IMR-90 (cell line): ENCODE results near the gene ZBTB46. TPM values are rescaled to one million over a fixed set of nuclear protein-coding genes. Genes with fewer than 3 reads are reported as not detected.
A peak's percentile ranks its signal among the peaks of the same experiment; 100 is the strongest.

Source experiments
- ATAC-seq: fragments of 200-7000 bp; cut with Tn5 transposase; 2 replicates; pipeline ENCODE4 v1.9.1; 2020; ENCODE audit warnings: low read depth, mild to moderate bottlenecking, moderate library complexity
- BruUV-seq: library from RNA; stranded (reverse); fragments of 400-500 nt; replicated peaks from 2 replicates; lab custom pipeline; 2021; lab: Mats Ljungman, UMichigan
- CTCF ChIA-PET: fragments of 300-600 bp; formaldehyde crosslinking; extraction: SDS; loops from one replicate; lab custom pipeline; 2021; ENCODE audit warnings: antibody characterized with exemption; lab: Yijun Ruan, JAX
- POLR2A ChIA-PET: fragments of 300-600 bp; sonication (Branson Sonifier 250); formaldehyde crosslinking; loops from one replicate; lab custom pipeline; 2022; ENCODE audit warnings: antibody characterized with exemption; ENCODE audit not compliant: unreplicated experiment; lab: Charles Lee
- DNase-seq: peaks from one replicate; pipeline ENCODE4 v3.0.0; 2013
- H2AFZ ChIP-seq: replicated peaks from 2 replicates; pipeline ENCODE3; 2013; ENCODE audit warnings: low read length, mild to moderate bottlenecking; ENCODE audit not compliant: poor library complexity
- H2AK5ac ChIP-seq: 2 replicates; pipeline ENCODE4 v1.6.1; 2013; ENCODE audit warnings: low read depth, low read length, inconsistent platforms
- H2AK9ac ChIP-seq: replicated peaks from 2 replicates; pipeline ENCODE3; 2013; ENCODE audit warnings: mild to moderate bottlenecking, low read depth, low read length, moderate library complexity; ENCODE audit not compliant: poor library complexity
- H2BK120ac ChIP-seq: 2 replicates; pipeline ENCODE4 v1.6.1; 2013; ENCODE audit warnings: low read depth, low read length, inconsistent platforms
- H2BK15ac ChIP-seq: 3 replicates; pipeline ENCODE4 v1.6.1; 2013; ENCODE audit warnings: low read depth, low read length, inconsistent platforms
- H2BK20ac ChIP-seq: 2 replicates; pipeline ENCODE4 v1.6.1; 2013; ENCODE audit warnings: low read depth, mild to moderate bottlenecking, inconsistent platforms, low read length, moderate library complexity
- H2BK5ac ChIP-seq: 2 replicates; pipeline ENCODE4 v1.6.1; 2013; ENCODE audit warnings: mild to moderate bottlenecking, low read depth, low read length, inconsistent platforms; ENCODE audit not compliant: poor library complexity, severe bottlenecking
- H3K14ac ChIP-seq: replicated peaks from 2 replicates; pipeline ENCODE4 v1.6.1; 2013; ENCODE audit warnings: low read depth, low read length, inconsistent platforms
- H3K18ac ChIP-seq: 2 replicates; pipeline ENCODE4 v1.6.1; 2013; ENCODE audit warnings: low read depth, low read length, control low read depth
- H3K23ac ChIP-seq: 2 replicates; pipeline ENCODE4 v1.6.1; 2013; ENCODE audit warnings: low read depth, low read length, inconsistent platforms
- H3K27ac ChIP-seq: 2 replicates; pipeline ENCODE4 v1.5.1; 2013; ENCODE audit warnings: mild to moderate bottlenecking, control low read depth, low read length; ENCODE audit not compliant: insufficient read depth
- H3K27me3 ChIP-seq: 2 replicates; pipeline ENCODE4 v1.6.1; 2013; ENCODE audit warnings: low read length; ENCODE audit not compliant: control insufficient read depth, insufficient read depth
- H3K36me3 ChIP-seq: 2 replicates; pipeline ENCODE4 v1.6.1; 2013; ENCODE audit warnings: low read length, mixed read lengths; ENCODE audit not compliant: control insufficient read depth, insufficient read depth
- H3K4ac ChIP-seq: 2 replicates; pipeline ENCODE4 v1.6.1; 2013; ENCODE audit warnings: low read depth, low read length, inconsistent platforms
- H3K4me1 ChIP-seq: 2 replicates; pipeline ENCODE4 v1.6.1; 2013; ENCODE audit warnings: low read length, mixed read lengths; ENCODE audit not compliant: control insufficient read depth, insufficient read depth
- H3K4me2 ChIP-seq: 2 replicates; pipeline ENCODE4 v1.6.1; 2013; ENCODE audit warnings: low read depth, mild to moderate bottlenecking, control low read depth, low read length, moderate library complexity
- H3K4me3 ChIP-seq: 2 replicates; pipeline ENCODE4 v1.5.1; 2013; ENCODE audit warnings: low read depth, mild to moderate bottlenecking, control low read depth, low read length, moderate library complexity; ENCODE audit not compliant: insufficient read depth
- H3K56ac ChIP-seq: 2 replicates; pipeline ENCODE4 v1.6.1; 2013; ENCODE audit warnings: low read length, inconsistent platforms; ENCODE audit not compliant: insufficient read depth; ENCODE audit errors: extremely low read depth
- H3K79me1 ChIP-seq, 2 experiments: 2 replicates each; pipeline ENCODE4 v1.6.1; 2013; ENCODE audit warnings: low read length in 2 of 2, inconsistent platforms in 1 of 2, low read depth in 1 of 2
- H3K9ac ChIP-seq: 2 replicates; pipeline ENCODE4 v1.6.1; 2013; ENCODE audit warnings: low read depth, low read length, control low read depth
- H3K9me1 ChIP-seq: 2 replicates; pipeline ENCODE4 v1.6.1; 2013; ENCODE audit warnings: low read length, inconsistent platforms; ENCODE audit not compliant: insufficient read depth
- H3K9me3 ChIP-seq: 2 replicates; pipeline ENCODE4 v1.6.1; 2013; ENCODE audit warnings: low read length; ENCODE audit not compliant: control insufficient read depth, insufficient read depth
- H4K20me1 ChIP-seq: 2 replicates; pipeline ENCODE4 v1.6.1; 2013; ENCODE audit warnings: low read length, inconsistent platforms; ENCODE audit not compliant: insufficient read depth
- H4K5ac ChIP-seq: 2 replicates; pipeline ENCODE4 v1.6.1; 2013; ENCODE audit warnings: mild to moderate bottlenecking, low read depth, low read length, control low read depth
- H4K8ac ChIP-seq, 2 experiments: 2 replicates each; pipeline ENCODE4 v1.6.1; 2013; ENCODE audit warnings: low read depth in 2 of 2, low read length in 2 of 2, control low read depth in 1 of 2, inconsistent platforms in 1 of 2
- H4K91ac ChIP-seq: 2 replicates; pipeline ENCODE4 v1.6.1; 2013; ENCODE audit warnings: low read depth, low read length, inconsistent platforms; ENCODE audit not compliant: insufficient read depth
- CTCF ChIP-seq: conservative IDR thresholded peaks from 2 replicates; pipeline ENCODE4 v1.5.1; 2012; ENCODE audit warnings: mild to moderate bottlenecking, low read depth, low read length, improper control_type of control experiment
- WGBS, 2 experiments: methylation state at CpG; one replicate each; pipeline versions ENCODE4 v1.1.5 to v1.1.7; 2013; ENCODE audit warnings: missing lambda C conversion rate in 2 of 2; ENCODE audit not compliant: insufficient read length in 1 of 2; ENCODE audit errors: extremely low coverage in 2 of 2; 5-methylcytosine and 5-hydroxymethylcytosine counted together
- dilution Hi-C: fragments of 300-500 bp; cut with HindIII; formaldehyde crosslinking; loops from one replicate; pipeline ENCODE4 v1.14.3; 2018; ENCODE audit warnings: low sequenced_read_pairs; ENCODE audit not compliant: unreplicated experiment
- in situ Hi-C: fragments of 300-500 bp; cut with MboI; formaldehyde crosslinking; loops from 3 replicates; pipeline ENCODE4 v1.14.3; 2019; ENCODE audit warnings: low sequenced_read_pairs, inconsistent platforms, mixed read lengths
- intact Hi-C: fragments of 100-400 bp; cut with micrococcal nuclease; formaldehyde crosslinking; loops from 2 replicates; pipeline ENCODE4 v1.10.0; 2022
- polyA plus RNA-seq, 3 experiments: library from polyadenylated mRNA; depleted of rRNA; stranded (reverse); fragments of >200 nt; gene quantifications; 2 replicates each; pipeline ENCODE4 v1.2.3, GENCODE V29; 2012; ENCODE audit warnings: low replicate concordance in 1 of 3
- total RNA-seq: library from RNA; depleted of rRNA; stranded (reverse); fragments of >200 nt; gene quantifications from 2 replicates; pipeline ENCODE4 v1.2.3, GENCODE V29; 2012

ZBTB46 gene
- total and polyA plus RNA-seq, 2 of the 4 experiments (the other 2 are of a cell fraction): 4.2 to 14.9 TPM

- 0 out of 2 replicates have a peak, but pooled peaks cover 4% of the 10 kb centered on the region for H3K9me1 ChIP-seq
- H4K20me1 ChIP-seq: no peaks in the 10 kb centered on the region
- H2AK9ac ChIP-seq: peak overlapping the region; percentile 76
- no peak overlapping the region for H3K4me3 ChIP-seq
- H3K4me1 ChIP-seq: no peaks in the 10 kb centered on the region
- DNase-seq (no peak), ATAC-seq (no peak)
- no peak overlapping the region for H3K4ac ChIP-seq
- no peak overlapping the region for H2BK120ac ChIP-seq
- H2BK15ac ChIP-seq: no peak overlapping the region
- no peak overlapping the region for H2AFZ ChIP-seq
- no peaks in the 10 kb centered on the region for H3K27me3 ChIP-seq
- H3K9ac ChIP-seq: no peak overlapping the region
- dilution Hi-C loops: no loop called here
- no peaks in the 10 kb centered on the region for H3K9me3 ChIP-seq
- no peak overlapping the region for H4K8ac ChIP-seq
- POLR2A ChIA-PET: interaction anchor here (0.6 kb wide), 1 partner anchor 10 kb away, joined by 4 read pairs; no protein-coding TSS in a partner anchor
- no peak overlapping the region for H3K56ac ChIP-seq
- H3K4me2 ChIP-seq: no peak overlapping the region
- H3K36me3 ChIP-seq: peaks cover 5% of the 10 kb centered on the region; the same call in 1 of the 2 replicates
- no peak overlapping the region for H2BK5ac ChIP-seq
- intact Hi-C loops: no loop called here
- no peak overlapping the region for H2BK20ac ChIP-seq
- H4K5ac ChIP-seq: no peak overlapping the region
- no peak overlapping the region for H3K27ac ChIP-seq
- H3K18ac ChIP-seq: no peak overlapping the region
- peaks cover 0 to 7% of the 10 kb centered on the region in 2 experiments; a peak in 1 of 4 replicates for H3K79me1 ChIP-seq
- no peak for TF ChIP-seq CTCF
- H2AK5ac ChIP-seq: no peak overlapping the region
- no peak overlapping the region for H4K91ac ChIP-seq
- H3K23ac ChIP-seq: no peak overlapping the region
- in situ Hi-C loops: no loop called here
- no CpG with 5 or more reads among the region's 8 CpGs for WGBS, 2 experiments
- H3K14ac ChIP-seq: no peak overlapping the region
- BruUV-seq: no TSS peak
- CTCF ChIA-PET: no interaction called here
These were observed 74.4 kb downstream of the ZBTB46 start for GRCh38 chr20:63756648-63756991.
